Epithelial cell of proximal tubule (primary cell): ENCODE results near the gene TBC1D10A. TPM values are rescaled to one million over a fixed set of nuclear protein-coding genes. Genes with fewer than 3 reads are reported as not detected.

Experiments
- DNase-seq: peaks from one replicate; pipeline ENCODE4 v3.0.0-alpha.2; 2011; ENCODE audit warnings: low read depth
- H3K4me3 ChIP-seq: 2 replicates; pipeline ENCODE4 v1.5.1; 2011; ENCODE audit warnings: low read depth, mild to moderate bottlenecking, low read length
- total RNA-seq: library from RNA; depleted of rRNA; stranded (reverse); fragments of >200 nt; gene quantifications from 2 replicates; pipeline ENCODE4 v1.2.3, GENCODE V29; 2015
- TF ChIP-seq, protein P1 (sequence below): conservative IDR thresholded peaks from 2 replicates; pipeline ENCODE4 v1.5.1; 2012; ENCODE audit warnings: low read depth, mild to moderate bottlenecking, low read length

Gene TBC1D10A, protein sequence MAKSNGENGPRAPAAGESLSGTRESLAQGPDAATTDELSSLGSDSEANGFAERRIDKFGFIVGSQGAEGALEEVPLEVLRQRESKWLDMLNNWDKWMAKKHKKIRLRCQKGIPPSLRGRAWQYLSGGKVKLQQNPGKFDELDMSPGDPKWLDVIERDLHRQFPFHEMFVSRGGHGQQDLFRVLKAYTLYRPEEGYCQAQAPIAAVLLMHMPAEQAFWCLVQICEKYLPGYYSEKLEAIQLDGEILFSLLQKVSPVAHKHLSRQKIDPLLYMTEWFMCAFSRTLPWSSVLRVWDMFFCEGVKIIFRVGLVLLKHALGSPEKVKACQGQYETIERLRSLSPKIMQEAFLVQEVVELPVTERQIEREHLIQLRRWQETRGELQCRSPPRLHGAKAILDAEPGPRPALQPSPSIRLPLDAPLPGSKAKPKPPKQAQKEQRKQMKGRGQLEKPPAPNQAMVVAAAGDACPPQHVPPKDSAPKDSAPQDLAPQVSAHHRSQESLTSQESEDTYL
- total RNA-seq, result 15.5 and 22.9 TPM in 2 replicates

DNA sequence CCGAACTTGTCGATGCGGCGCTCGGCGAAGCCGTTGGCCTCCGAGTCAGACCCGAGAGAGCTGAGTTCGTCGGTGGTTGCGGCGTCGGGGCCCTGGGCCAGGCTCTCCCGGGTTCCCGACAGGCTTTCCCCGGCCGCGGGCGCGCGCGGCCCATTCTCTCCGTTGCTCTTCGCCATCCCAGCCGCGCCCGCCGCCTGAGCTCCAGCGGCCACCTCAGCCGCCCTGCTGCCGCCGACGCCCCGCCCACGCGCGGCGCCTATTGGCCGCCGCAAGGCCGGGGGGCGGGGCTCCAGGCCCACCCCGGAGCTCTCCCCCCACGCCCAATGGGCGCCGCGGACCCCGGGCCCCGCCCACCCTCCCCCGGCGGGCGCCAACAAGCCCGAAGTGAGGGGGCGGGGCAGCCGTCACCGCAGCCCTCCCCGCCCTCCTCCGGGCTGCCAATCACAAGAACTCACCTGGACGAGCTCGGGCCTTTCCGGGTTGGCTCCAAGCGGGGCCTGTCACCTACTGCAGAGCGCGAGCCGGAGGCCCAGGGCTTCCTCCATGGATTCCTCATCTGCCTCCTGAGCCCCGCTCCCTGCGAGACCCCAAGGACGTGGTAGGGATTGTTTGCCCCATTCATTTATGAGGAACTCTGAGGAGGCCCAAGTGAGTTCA is at the start of gene TBC1D10A:
TSS of gene TBC1D10A (minus strand) at position 236 of the 657 bp plus-strand sequence. CDS start at position 176, 60 bp downstream.
- TF ChIP-seq, protein P1, sequence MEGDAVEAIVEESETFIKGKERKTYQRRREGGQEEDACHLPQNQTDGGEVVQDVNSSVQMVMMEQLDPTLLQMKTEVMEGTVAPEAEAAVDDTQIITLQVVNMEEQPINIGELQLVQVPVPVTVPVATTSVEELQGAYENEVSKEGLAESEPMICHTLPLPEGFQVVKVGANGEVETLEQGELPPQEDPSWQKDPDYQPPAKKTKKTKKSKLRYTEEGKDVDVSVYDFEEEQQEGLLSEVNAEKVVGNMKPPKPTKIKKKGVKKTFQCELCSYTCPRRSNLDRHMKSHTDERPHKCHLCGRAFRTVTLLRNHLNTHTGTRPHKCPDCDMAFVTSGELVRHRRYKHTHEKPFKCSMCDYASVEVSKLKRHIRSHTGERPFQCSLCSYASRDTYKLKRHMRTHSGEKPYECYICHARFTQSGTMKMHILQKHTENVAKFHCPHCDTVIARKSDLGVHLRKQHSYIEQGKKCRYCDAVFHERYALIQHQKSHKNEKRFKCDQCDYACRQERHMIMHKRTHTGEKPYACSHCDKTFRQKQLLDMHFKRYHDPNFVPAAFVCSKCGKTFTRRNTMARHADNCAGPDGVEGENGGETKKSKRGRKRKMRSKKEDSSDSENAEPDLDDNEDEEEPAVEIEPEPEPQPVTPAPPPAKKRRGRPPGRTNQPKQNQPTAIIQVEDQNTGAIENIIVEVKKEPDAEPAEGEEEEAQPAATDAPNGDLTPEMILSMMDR, result no peak
- H3K4me3 ChIP-seq, result peak within 1 kb of the TSS; percentile 74
- no peak for DNase-seq

DNA sequence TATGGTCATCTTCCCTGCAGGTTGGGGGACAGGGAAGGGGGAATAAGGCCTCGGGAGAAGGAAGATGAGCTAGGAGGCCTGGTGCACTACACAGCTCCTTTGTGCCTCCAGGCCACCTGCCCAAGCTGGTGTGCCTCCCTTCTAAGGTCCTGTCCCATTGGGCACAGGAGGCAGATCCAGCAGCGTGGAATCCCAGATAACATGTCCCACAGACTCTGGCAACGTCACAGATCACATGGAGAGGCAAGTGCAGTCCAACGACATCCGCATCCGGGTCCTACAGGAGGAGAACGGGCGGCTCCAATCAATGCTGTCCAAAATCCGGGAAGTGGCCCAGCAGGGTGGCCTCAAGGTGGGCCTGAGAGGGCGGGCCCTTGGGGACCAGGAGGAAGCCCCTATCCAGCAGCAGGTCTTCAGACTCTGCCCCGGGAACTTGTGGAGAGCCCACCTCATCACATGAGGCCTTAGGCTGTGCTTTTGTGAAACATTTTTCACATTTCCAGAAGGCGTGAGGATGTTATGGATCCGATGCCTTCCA is 48.6 kb upstream of the TBC1D10A start:
- H3K4me3 ChIP-seq, result no peak overlapping the region
- TF ChIP-seq, protein P1, result no peak
- no peak for DNase-seq

DNA sequence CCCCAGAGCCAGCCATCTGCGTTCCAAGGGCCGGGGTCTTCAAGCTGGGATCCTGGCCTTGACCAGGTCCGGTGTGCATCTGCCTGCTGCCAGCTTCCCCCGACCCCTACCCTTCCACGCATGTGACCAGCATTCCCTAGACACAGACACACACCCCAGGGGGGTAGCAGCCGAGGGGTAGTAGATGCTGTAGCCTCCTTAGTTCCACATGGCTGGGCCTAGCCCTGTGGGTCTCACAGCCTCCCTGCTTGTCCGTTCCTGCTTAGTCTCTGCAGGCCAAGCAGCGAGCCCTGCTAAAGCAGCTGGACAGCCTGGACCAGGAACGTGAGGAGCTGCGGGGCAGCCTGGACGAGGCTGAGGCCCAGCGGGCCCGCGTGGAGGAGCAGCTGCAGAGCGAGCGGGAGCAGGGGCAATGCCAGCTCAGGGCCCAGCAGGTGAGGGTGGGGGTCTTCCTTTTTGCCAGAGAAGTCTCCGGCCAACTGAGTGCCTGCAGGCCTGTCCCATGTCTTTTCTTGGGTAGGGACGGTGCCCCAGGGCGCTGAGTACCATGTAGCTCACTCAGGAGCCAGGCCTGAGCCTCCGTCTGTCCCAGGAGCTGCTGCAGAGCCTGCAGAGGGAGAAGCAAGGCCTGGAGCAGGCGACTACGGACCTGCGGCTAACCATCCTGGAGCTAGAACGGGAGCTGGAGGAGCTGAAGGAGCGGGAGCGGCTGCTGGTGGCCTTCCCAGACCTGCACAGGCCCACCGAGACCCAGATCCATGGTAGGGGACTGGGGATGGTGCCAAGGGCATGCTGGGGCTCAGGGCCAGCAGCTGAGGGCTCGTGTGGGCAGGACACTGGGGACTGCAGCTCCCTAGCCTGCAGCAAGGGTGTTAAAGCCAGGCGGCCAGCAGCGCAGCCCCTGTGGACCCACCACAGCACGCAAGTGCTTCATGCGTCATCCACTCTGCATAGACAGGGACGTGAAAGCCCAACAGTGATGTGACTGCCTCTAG is 46.9 kb upstream of the TBC1D10A start:
- DNase-seq, result no peak
- no peak overlapping the region for H3K4me3 ChIP-seq
- TF ChIP-seq, protein P1, result no peak

DNA sequence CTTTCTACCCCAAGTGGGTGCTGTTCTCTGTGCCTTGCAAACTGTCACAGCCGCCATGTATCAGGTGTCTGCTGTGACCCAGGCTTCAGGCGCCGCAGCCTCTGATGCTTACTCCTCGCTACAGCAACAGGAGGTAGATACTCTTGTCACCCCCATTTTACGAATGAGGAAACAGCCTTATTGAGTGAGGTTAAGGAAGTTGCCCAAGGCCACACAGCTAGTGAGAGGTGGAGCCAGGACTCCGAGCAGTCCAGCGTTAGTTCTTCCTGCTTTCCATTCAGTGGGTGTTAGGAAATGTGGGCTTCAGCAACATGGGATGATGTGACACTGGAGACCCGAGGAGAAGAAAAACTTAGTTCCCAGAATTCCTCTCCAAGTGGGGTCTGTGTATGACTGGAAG is 46.2 kb upstream of the TBC1D10A start:
- TF ChIP-seq, protein P1, result no peak
- H3K4me3 ChIP-seq, result no peak overlapping the region
- no peak for DNase-seq

DNA sequence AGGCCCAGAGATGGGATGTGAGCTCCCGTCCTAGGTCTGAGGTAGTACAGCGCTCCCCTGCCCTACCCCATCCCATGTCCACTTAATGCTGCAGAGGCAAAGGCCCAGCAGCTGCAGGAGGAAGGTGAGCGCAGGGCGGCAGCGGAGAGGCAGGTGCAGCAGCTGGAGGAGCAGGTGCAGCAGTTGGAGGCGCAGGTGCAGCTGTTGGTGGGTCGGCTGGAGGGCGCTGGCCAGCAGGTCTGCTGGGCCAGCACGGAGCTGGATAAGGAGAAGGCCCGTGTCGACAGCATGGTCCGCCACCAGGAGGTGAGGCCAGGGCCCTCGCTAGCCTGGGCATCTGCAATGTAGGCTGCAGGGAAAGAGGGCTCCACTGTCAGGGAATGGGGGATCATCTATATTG is 45.2 kb upstream of the TBC1D10A start:
- TF ChIP-seq, protein P1, result no peak

DNA sequence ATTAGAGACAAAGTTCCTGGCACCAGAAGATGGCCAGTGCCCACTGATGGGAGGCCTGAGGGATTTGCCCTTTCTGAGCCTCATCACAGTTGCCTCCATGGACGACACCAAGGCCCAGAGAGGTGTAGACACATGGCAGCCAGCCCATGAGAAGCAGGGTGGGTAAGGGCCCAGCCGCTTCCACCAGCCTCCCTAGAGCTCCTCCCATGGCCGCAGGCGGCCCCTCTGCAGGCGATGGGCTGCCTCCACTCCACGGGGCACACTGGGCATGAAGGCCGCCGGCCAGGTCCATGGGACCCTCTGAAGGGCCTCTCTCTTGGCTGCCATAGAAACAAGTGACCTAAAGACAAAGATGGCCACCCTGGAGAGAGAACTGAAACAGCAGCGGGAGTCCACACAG is 44.6 kb upstream of the TBC1D10A start:
- H3K4me3 ChIP-seq, result no peak overlapping the region
- DNase-seq, result no peak
- TF ChIP-seq, protein P1, result no peak

More for the DNA sequence above, 45.2 kb upstream of the TBC1D10A start:
- H3K4me3 ChIP-seq, result no peak overlapping the region
- DNase-seq, result no peak
